ENCODE measurements around the gene ADCY10. TPM values are rescaled to one million over a fixed set of nuclear protein-coding genes. Genes with fewer than 3 reads are reported as not detected.

The ADCY10 gene
- total RNA-seq, 3 donors from 2014 or later (not counting 1 experiment from before 2014, with no cell fraction given): 0.42 to 1.00 TPM; not detected in 1

- peaks cover 0 to 5% of the 10 kb centered on the region in 2 donors for H3K9me3 Mint-ChIP-seq
- no peak overlapping the region for H3K27ac Mint-ChIP-seq
- no peak for DNase-seq
- no peak for TF ChIP-seq CTCF (IDR thresholded peaks at IDR 0.05)
- Histone ChIP-seq H3K9me3 (ENCODE audit: control insufficient read depth, insufficient read depth, low read length) (peaks cover 9% of the 10 kb centered on the region), H3K4me3 (ENCODE audit: low read length) (no peak overlapping the region), H3K36me3 (ENCODE audit: control insufficient read depth, insufficient read depth, low read length) (no peaks in the 10 kb centered on the region), H3K27me3 (ENCODE audit: control insufficient read depth, insufficient read depth, low read length) (no peaks in the 10 kb centered on the region), H3K4me1 (ENCODE audit: control insufficient read depth, insufficient read depth, low read length) (no peaks in the 10 kb centered on the region), H3K27ac (ENCODE audit: low read length) (no peak overlapping the region)
- H3K27me3 Mint-ChIP-seq (ENCODE audit: low read depth in 2 of 2): peaks cover 6 to 12% of the 10 kb centered on the region in 2 donors
- no peak for ATAC-seq
- H3K36me3 Mint-ChIP-seq: no peaks in the 10 kb centered on the region
- peaks cover 0 to 4% of the 10 kb centered on the region in 2 donors for H3K4me1 Mint-ChIP-seq
- intact Hi-C loops (cut with micrococcal nuclease): no loop called here
- WGBS (ENCODE audit: insufficient coverage): 63% methylated on average over 5 of the region's 6 CpGs
- H3K4me3 Mint-ChIP-seq: no peak overlapping the region
Observed at GRCh38 chr1:167909691-167910180, 4.2 kb downstream of the ADCY10 start.

GRCh38 chr1:167905671-167906070 lies 8.3 kb downstream of the ADCY10 start:
- ATAC-seq (no peak), DNase-seq (no peak)
- H3K27ac Mint-ChIP-seq: no peak overlapping the region
- H3K9me3 ChIP-seq (ENCODE audit: control insufficient read depth, insufficient read depth, low read length): peaks cover 9% of the 10 kb centered on the region
- TF ChIP-seq CTCF (IDR thresholded peaks at IDR 0.05): no peak
- no peaks in the 10 kb centered on the region for H3K36me3 Mint-ChIP-seq
- no peaks in the 10 kb centered on the region for H3K36me3 ChIP-seq (ENCODE audit: control insufficient read depth, insufficient read depth, low read length)
- no peaks in the 10 kb centered on the region for H3K4me1 ChIP-seq (ENCODE audit: control insufficient read depth, insufficient read depth, low read length)
- intact Hi-C loops (cut with micrococcal nuclease): no loop called here
- H3K4me3 Mint-ChIP-seq: no peak overlapping the region
- no peak overlapping the region for H3K4me3 ChIP-seq (ENCODE audit: low read length)
- H3K27me3 Mint-ChIP-seq (ENCODE audit: low read depth in 2 of 2): peaks cover 6 to 12% of the 10 kb centered on the region in 2 donors
- peaks cover 0 to 5% of the 10 kb centered on the region in 2 donors for H3K9me3 Mint-ChIP-seq
- no peaks in the 10 kb centered on the region for H3K27me3 ChIP-seq (ENCODE audit: control insufficient read depth, insufficient read depth, low read length)
- no peak overlapping the region for H3K27ac ChIP-seq (ENCODE audit: low read length)
- H3K4me1 Mint-ChIP-seq: peaks cover 0 to 4% of the 10 kb centered on the region in 2 donors

- H3K4me1 ChIP-seq (ENCODE audit: control insufficient read depth, insufficient read depth, low read length): no peaks in the 10 kb centered on the region
- no peaks in the 10 kb centered on the region for H3K36me3 Mint-ChIP-seq
- no peak overlapping the region for H3K4me3 ChIP-seq (ENCODE audit: low read length)
- H3K27me3 ChIP-seq (ENCODE audit: control insufficient read depth, insufficient read depth, low read length): no peaks in the 10 kb centered on the region
- H3K9me3 ChIP-seq (ENCODE audit: control insufficient read depth, insufficient read depth, low read length): peaks cover 9% of the 10 kb centered on the region
- TF ChIP-seq CTCF (IDR thresholded peaks at IDR 0.05): no peak
- H3K9me3 Mint-ChIP-seq: peaks cover 0 to 3% of the 10 kb centered on the region in 2 donors
- H3K27me3 Mint-ChIP-seq (ENCODE audit: low read depth in 2 of 2): peaks cover 4 to 12% of the 10 kb centered on the region in 2 donors
- no peak overlapping the region for H3K4me3 Mint-ChIP-seq
- no peak for ATAC-seq
- 86% methylated on average over 3 of the region's 3 CpGs for WGBS (ENCODE audit: insufficient coverage)
- H3K27ac ChIP-seq (ENCODE audit: low read length): no peak overlapping the region
- no peak for DNase-seq
- no peaks in the 10 kb centered on the region for H3K36me3 ChIP-seq (ENCODE audit: control insufficient read depth, insufficient read depth, low read length)
- intact Hi-C loops (cut with micrococcal nuclease): no loop called here
- no peak overlapping the region for H3K27ac Mint-ChIP-seq
- peaks cover 0 to under 1% of the 10 kb centered on the region in 2 donors for H3K4me1 Mint-ChIP-seq
Observed at GRCh38 chr1:167905182-167905581, 8.8 kb downstream of the ADCY10 start.

GRCh38 chr1:167904652-167905130 lies 9.2 kb downstream of the ADCY10 start:
- TF ChIP-seq CTCF (IDR thresholded peaks at IDR 0.05): no peak
- no peak overlapping the region for H3K27ac Mint-ChIP-seq
- ATAC-seq (no peak), DNase-seq (no peak)
- H3K9me3 ChIP-seq (ENCODE audit: control insufficient read depth, insufficient read depth, low read length): peaks cover 5% of the 10 kb centered on the region
- no peaks in the 10 kb centered on the region for H3K27me3 ChIP-seq (ENCODE audit: control insufficient read depth, insufficient read depth, low read length)
- intact Hi-C loops (cut with micrococcal nuclease): no loop called here
- H3K9me3 Mint-ChIP-seq: no peaks in the 10 kb centered on the region
- 98% methylated on average over 4 of the region's 4 CpGs for WGBS (ENCODE audit: insufficient coverage)
- H3K36me3 ChIP-seq (ENCODE audit: control insufficient read depth, insufficient read depth, low read length): no peaks in the 10 kb centered on the region
- H3K27me3 Mint-ChIP-seq (ENCODE audit: low read depth in 2 of 2): peaks cover 0 to 12% of the 10 kb centered on the region in 2 donors
- H3K4me3 Mint-ChIP-seq: no peak overlapping the region
- H3K36me3 Mint-ChIP-seq: no peaks in the 10 kb centered on the region
- H3K27ac ChIP-seq (ENCODE audit: low read length): no peak overlapping the region
- no peak overlapping the region for H3K4me3 ChIP-seq (ENCODE audit: low read length)
- no peaks in the 10 kb centered on the region for H3K4me1 Mint-ChIP-seq
- no peaks in the 10 kb centered on the region for H3K4me1 ChIP-seq (ENCODE audit: control insufficient read depth, insufficient read depth, low read length)

Measured in natural killer cell (primary cell).